Progenitor cell of endocrine pancreas (in vitro differentiated cells): ENCODE data around the gene KIF21B. TPM values are rescaled to one million over a fixed set of nuclear protein-coding genes. Genes with fewer than 3 reads are reported as not detected.
A peak's percentile ranks its signal among the peaks of the same experiment; 100 is the strongest.

Source experiments
- DNase-seq: peaks from one replicate; pipeline ENCODE4 v3.0.0; 2021; ENCODE audit warnings: low spot score; ENCODE audit not compliant: unreplicated experiment
- H3K27ac Mint-ChIP-seq: 2 replicates; pipeline ENCODE4 v1.8.0; 2021; ENCODE audit warnings: mild to moderate bottlenecking, moderate library complexity, mixed read lengths
- H3K27me3 Mint-ChIP-seq: 2 replicates; pipeline ENCODE4 v1.8.0; 2021; ENCODE audit warnings: mixed read lengths
- H3K36me3 Mint-ChIP-seq: 2 replicates; pipeline ENCODE4 v1.8.0; 2022; ENCODE audit warnings: mixed read lengths; ENCODE audit not compliant: insufficient read depth
- H3K4me1 Mint-ChIP-seq: 2 replicates; pipeline ENCODE4 v1.8.0; 2021; ENCODE audit warnings: low read depth, mixed read lengths
- H3K4me3 Mint-ChIP-seq: 2 replicates; pipeline ENCODE4 v1.8.0; 2021; ENCODE audit warnings: low read depth, mild to moderate bottlenecking, moderate library complexity, mixed read lengths
- H3K9me3 Mint-ChIP-seq: 2 replicates; pipeline ENCODE4 v1.8.0; 2021; ENCODE audit warnings: low read depth, mixed read lengths
- total RNA-seq: library from RNA; stranded (reverse); gene quantifications from 2 replicates; pipeline ENCODE4 v1.2.1, GENCODE V29; 2021
- TF ChIP-seq, protein P1 (sequence below): fragments of 200-600 bp; sonication (generic); IDR thresholded peaks from one replicate; pipeline ENCODE4 v1.5.0; 2021; ENCODE audit warnings: antibody characterized with exemption, mild to moderate bottlenecking; ENCODE audit not compliant: unreplicated experiment

KIF21B gene
- total RNA-seq, 1 donor from 2014 or later: 11.4 TPM

DNA sequence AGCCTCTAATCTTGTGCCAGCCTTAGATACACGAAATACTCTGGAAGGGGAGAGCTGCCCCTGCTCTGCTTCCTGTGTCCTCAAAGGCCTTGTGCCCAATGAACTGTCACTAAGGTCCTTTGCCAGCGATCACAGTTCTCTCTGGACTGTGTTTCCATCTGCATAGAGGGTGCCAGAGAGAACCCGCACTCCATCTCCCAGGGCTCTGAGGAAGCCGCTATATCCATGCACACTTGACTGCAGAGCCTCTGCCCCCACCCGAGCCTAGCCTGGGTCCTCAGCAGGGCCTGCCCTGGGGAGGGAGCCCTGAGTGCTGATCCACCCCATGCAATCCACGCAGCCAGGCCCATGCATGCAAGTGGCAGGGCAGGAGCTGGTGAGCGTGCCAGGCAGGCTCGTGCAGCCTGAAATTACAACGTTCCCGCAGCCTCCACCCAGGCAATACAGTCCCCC, 30.6 kb upstream of the KIF21B start:
- H3K27me3 Mint-ChIP-seq: peaks cover 13% of the 10 kb centered on the region
- H3K4me1 Mint-ChIP-seq: peaks cover 8% of the 10 kb centered on the region
- H3K9me3 Mint-ChIP-seq: no peaks in the 10 kb centered on the region
- H3K27ac Mint-ChIP-seq: peak overlapping the region; percentile 18
- H3K36me3 Mint-ChIP-seq: no peaks in the 10 kb centered on the region
- TF ChIP-seq, protein P1, sequence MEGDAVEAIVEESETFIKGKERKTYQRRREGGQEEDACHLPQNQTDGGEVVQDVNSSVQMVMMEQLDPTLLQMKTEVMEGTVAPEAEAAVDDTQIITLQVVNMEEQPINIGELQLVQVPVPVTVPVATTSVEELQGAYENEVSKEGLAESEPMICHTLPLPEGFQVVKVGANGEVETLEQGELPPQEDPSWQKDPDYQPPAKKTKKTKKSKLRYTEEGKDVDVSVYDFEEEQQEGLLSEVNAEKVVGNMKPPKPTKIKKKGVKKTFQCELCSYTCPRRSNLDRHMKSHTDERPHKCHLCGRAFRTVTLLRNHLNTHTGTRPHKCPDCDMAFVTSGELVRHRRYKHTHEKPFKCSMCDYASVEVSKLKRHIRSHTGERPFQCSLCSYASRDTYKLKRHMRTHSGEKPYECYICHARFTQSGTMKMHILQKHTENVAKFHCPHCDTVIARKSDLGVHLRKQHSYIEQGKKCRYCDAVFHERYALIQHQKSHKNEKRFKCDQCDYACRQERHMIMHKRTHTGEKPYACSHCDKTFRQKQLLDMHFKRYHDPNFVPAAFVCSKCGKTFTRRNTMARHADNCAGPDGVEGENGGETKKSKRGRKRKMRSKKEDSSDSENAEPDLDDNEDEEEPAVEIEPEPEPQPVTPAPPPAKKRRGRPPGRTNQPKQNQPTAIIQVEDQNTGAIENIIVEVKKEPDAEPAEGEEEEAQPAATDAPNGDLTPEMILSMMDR: no peak
- no peak overlapping the region for H3K4me3 Mint-ChIP-seq
- no peak for DNase-seq

DNA sequence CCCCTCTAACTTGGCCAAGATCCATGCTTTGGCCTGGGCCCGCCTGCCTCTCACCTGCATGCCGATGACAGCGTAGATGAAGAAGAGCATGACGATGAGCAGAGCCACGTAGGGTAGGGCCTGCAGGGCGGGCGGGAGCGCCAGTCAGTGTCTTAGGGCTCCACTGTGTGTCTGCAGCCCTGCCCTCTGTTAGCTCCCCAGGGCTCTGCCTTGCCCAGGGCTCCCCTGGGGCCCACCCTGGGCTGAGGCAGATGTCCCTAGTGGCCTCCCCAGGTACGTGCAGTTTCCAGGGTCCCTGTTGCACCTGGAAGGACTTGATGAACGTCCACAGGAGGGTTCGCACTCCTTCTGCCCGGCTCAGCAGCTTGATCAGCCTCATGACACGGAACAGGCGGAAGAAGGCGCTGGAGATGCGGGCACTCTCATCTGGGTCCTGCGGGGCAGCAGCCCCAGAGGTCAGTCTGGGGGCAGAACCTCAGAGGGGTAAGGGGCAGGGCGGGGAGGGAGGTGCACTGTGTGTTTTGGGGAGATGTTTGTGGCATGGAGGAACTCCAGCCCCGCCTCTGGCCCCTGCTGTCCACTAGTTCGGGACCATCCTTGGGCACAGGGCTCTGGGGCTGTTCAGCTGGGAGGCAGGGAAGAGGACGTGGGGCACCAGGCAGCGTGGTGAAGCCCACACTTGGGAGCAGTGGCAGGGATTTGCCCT, 29.8 kb upstream of the KIF21B start:
- Mint-ChIP-seq H3K4me1 (peaks cover 8% of the 10 kb centered on the region), H3K36me3 (no peaks in the 10 kb centered on the region), H3K9me3 (no peaks in the 10 kb centered on the region), H3K4me3 (no peak overlapping the region), H3K27ac (no peak overlapping the region), H3K27me3 (peaks cover 16% of the 10 kb centered on the region)
- TF ChIP-seq, protein P1: peak; percentile 26
- DNase-seq: no peak

- H3K27me3 Mint-ChIP-seq: peaks cover 8% of the 10 kb centered on the region
- peaks cover 8% of the 10 kb centered on the region for H3K4me1 Mint-ChIP-seq
- H3K27ac Mint-ChIP-seq: no peak overlapping the region
- no peak for DNase-seq
- H3K9me3 Mint-ChIP-seq: no peaks in the 10 kb centered on the region
- no peak overlapping the region for H3K4me3 Mint-ChIP-seq
- no peaks in the 10 kb centered on the region for H3K36me3 Mint-ChIP-seq
- TF ChIP-seq, protein P1: no peak
These were observed 27.9 kb upstream of the KIF21B start for GRCh38 chr1:201051399-201051798.

DNA sequence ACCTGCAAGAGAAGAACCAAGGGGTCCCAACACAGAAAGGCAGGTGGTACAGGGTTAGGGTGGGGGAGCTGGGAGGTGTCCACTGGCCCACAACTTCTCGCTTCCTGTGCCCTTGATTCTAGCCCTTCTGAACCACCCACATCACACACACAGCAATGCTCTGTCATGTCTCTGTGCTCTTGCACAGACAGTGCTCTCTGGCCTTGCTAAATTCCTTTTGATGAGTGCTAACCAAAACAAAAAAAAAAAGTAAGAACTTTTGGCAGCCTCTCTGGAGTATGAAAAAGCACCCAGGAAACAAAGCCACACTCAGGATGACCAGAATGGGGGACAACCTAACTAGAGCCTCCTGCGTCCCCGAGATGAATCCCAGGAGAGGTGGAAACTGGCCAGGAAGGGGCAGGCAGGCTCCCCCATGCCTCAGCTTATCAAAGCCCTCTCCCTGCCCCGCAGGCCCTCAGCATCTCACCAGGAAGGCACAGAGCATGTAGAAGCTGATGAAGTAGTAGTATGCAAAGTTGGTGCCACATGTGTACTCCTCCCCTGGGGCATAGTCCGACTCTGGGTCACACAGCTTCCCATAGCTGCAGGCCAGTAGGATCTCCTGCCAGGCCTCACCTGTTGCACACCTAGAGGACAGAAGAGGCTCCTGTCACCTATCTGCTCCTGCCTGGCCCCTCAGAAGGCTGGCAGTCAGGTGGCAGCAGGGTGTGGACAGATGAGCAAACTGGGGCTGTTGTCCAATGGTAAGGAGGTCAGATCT, 27.2 kb upstream of the KIF21B start:
- H3K9me3 Mint-ChIP-seq: no peaks in the 10 kb centered on the region
- DNase-seq: no peak

DNA sequence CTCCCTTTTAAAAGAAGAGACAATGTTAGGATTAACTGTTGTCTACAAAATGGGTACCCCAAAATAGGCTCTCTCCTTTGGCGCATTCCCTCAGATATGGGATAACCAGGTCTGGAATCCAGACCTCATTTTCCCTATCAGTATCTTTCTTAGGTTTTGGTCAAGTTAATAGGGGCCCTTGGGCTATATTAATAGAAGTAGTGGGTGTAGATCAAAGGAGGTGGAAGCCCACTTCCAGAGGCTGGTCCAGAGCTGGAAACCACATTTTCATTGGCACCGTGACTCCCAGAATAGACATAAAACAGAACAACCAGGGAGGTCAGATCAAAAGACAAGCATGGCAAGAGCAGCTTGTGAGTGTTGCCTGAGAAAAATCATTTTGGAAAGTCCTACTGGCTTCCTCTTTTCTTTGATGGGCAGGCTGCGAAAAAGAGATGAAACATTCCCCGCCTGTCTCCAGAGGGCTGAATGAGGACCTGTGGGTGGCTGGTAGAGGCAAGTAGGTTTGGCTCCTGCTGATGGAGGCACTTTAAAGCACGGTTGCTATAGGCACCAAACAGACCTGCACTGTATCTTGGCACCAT, 25.8 kb upstream of the KIF21B start:
- H3K4me1 Mint-ChIP-seq: no peaks in the 10 kb centered on the region
- DNase-seq: no peak
- TF ChIP-seq, protein P1: no peak
- no peaks in the 10 kb centered on the region for H3K36me3 Mint-ChIP-seq
- H3K9me3 Mint-ChIP-seq: no peaks in the 10 kb centered on the region
- H3K4me3 Mint-ChIP-seq: no peak overlapping the region
- H3K27me3 Mint-ChIP-seq: peaks cover 13% of the 10 kb centered on the region
- H3K27ac Mint-ChIP-seq: no peak overlapping the region

More for the DNA sequence above, 27.2 kb upstream of the KIF21B start:
- TF ChIP-seq, protein P1: no peak
- Mint-ChIP-seq H3K27ac (no peak overlapping the region), H3K36me3 (no peaks in the 10 kb centered on the region), H3K4me1 (peaks cover 2% of the 10 kb centered on the region), H3K27me3 (peaks cover 8% of the 10 kb centered on the region), H3K4me3 (no peak overlapping the region)
